GM18502 (cell line): ENCODE measurements around the gene RBM8A.

Source experiments
- ATAC-seq: cut with Tn5 transposase; IDR thresholded peaks from one replicate; pipeline ENCODE4 v1.9.1; 2021; ENCODE audit warnings: mild to moderate bottlenecking; ENCODE audit not compliant: unreplicated experiment, poor library complexity

The RBM8A gene

GRCh38 chr1:145927063-145927886 is at the start of gene RBM8A:
RBM8A (minus strand) TSS chr1:145927484; CDS start chr1:145927426, 58 bp downstream.
- ATAC-seq, result peak; percentile 95

- ATAC-seq, result no peak
Observed at GRCh38 chr1:145977016-145977415, 49.7 kb upstream of the RBM8A start.

GRCh38 chr1:145975216-145975615 is 47.9 kb upstream of the RBM8A start:
- ATAC-seq, result no peak

GRCh38 chr1:145974721-145975120 is 47.4 kb upstream of the RBM8A start:
- ATAC-seq, result no peak

GRCh38 chr1:145972580-145972979 is 45.3 kb upstream of the RBM8A start:
- no peak for ATAC-seq

- no peak for ATAC-seq
Observed at GRCh38 chr1:145967288-145967687, 40.0 kb upstream of the RBM8A start.

- ATAC-seq, result no peak
Observed at GRCh38 chr1:145965119-145965744, 37.9 kb upstream of the RBM8A start.

GRCh38 chr1:145964328-145965118 is 37.2 kb upstream of the RBM8A start, which contains the start of the genes ANKRD34A and POLR3GL:
ANKRD34A (minus strand) TSS chr1:145964575; CDS start chr1:145961759, 2,816 bp downstream.
POLR3GL (plus strand) TSS chr1:145964690; CDS start chr1:145974866, 10,176 bp downstream.
- ATAC-seq, result peak; percentile 88

- no peak for ATAC-seq
Observed at GRCh38 chr1:145963265-145964019, 36.2 kb upstream of the RBM8A start.

GRCh38 chr1:145962157-145963102 is 35.1 kb upstream of the RBM8A start:
- no peak for ATAC-seq

- no peak for ATAC-seq
Observed at GRCh38 chr1:145961425-145962156, 34.3 kb upstream of the RBM8A start.

- no peak for ATAC-seq
Observed at GRCh38 chr1:145961109-145961424, 33.8 kb upstream of the RBM8A start.

GRCh38 chr1:145960468-145961108 is 33.3 kb upstream of the RBM8A start:
- no peak for ATAC-seq

- ATAC-seq, result no peak
Observed at GRCh38 chr1:145959957-145960467, 32.7 kb upstream of the RBM8A start.

GRCh38 chr1:145959333-145959732 is 32.0 kb upstream of the RBM8A start:
- ATAC-seq, result no peak

GRCh38 chr1:145958734-145959133 is 31.4 kb upstream of the RBM8A start:
- no peak for ATAC-seq

GRCh38 chr1:145957443-145958319 is 30.4 kb upstream of the RBM8A start, which contains the start of gene LIX1L:
LIX1L (minus strand) TSS chr1:145958017; CDS start chr1:145957927, 90 bp downstream.
- ATAC-seq, result peak; percentile 88
